Skin of body (tissue), 2 donors: Measurements from ENCODE around the gene LRRC46. TPM values are rescaled to one million over a fixed set of nuclear protein-coding genes. Genes with fewer than 3 reads are reported as not detected.
A peak's percentile ranks its signal among the peaks of the same experiment; 100 is the strongest.

Experiments used
- DNase-seq: peaks from one replicate; lab custom pipeline; 2025; lab: John Stamatoyannopoulos, UW
- total RNA-seq: library from RNA; depleted of rRNA; stranded (reverse); fragments of >200 nt; gene quantifications from one replicate; pipeline ENCODE4 v1.2.3, GENCODE V29; 2014

LRRC46 gene
- total RNA-seq, 1 donor from 2014 or later = 0.10 TPM

DNA sequence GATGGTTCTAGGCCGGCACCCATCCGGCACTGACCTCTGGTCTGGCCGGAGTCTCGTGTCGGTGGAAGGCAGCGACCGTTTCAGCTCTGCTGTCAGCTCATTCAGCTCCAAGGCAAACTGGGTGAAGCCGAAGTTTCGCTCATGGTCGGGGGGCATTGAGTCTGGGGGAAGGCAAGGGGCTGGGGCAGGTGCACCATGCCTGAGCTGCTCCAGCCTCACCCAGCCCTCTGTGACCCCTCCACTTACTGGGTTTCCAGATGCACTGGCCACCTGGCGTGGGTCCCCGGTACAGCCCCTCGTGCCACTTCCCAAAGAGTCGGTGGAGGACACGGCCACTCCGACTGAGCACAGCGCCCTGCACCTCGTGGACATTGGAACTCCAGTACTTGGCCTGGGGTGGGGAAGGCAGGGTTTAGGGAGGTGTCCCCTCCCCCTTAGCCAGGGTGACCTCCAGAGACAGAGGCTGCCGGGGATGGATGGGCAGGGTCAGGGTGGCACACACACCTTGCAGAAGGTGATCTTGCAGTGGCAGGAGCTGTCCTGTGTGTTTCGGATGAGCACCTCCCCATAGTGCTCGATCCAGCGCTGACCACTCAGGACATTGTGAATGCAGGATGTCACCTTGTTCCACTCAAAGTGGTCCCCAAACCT lies 22.5 kb upstream of the LRRC46 start:
- DNase-seq = no peak

DNA sequence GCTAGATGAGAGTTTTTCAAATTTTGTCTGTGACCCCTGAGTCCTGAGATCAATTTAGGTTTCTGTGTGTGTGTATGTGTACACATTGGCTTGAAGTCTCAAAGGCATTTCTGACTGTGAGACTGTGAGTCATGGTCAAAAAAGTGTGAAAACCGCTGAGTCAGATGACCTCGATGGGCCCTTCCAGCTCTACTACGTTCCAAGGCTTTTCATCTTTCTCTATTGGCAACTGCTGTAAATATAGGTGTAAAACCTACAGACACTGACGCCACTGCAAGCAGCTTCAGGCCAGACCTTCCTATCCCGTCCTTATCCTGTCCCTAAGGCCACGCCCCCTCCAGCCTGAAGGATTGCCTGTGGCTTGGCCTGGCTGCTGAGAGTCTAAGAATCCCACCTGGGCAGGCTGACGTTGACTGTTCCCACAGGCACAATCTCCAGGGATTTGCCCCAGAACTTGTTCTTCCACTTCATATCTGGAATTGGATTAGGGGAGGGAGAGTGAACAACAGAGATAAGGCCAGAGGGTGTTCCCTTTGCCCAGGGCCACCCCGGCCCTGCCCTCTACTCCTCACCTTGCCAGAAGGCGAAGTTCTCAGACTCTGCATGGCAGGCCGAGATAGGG lies 21.2 kb upstream of the LRRC46 start:
- DNase-seq = no peak

DNA sequence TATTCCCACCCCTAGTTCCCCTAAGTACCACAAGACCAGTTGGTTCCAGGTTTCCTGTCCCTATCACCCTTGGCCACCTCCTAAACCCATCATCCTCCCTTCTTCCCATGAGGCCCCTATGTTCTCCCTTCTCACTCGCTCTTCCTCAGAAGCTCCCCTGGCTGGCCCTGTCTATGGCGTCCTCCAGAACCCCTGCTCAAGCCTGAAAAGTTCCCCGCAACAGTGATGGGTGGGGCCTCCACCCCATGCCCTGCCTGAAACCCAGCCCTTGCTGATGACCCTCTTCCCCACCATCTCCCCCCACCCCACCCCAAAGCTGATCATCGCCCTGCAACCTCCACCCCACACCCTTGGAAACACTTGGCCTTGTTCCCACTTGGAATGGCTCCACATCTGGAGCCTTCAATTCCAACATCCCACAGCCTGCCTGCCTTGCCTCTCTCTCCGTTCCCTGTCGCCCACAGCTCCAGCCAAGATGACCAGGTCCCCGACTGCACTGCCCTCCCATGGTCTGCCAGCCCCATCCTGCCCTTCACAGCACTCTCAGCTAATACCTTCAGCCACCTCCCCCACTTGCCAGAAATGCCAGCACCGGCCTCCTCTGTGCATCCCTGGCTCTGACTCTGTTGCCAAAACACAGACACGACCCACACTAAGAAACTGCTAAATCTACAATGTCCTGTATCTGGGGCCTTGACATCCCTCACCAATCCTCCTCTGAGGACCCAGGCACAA lies 20.4 kb upstream of the LRRC46 start:
- DNase-seq = no peak

DNA sequence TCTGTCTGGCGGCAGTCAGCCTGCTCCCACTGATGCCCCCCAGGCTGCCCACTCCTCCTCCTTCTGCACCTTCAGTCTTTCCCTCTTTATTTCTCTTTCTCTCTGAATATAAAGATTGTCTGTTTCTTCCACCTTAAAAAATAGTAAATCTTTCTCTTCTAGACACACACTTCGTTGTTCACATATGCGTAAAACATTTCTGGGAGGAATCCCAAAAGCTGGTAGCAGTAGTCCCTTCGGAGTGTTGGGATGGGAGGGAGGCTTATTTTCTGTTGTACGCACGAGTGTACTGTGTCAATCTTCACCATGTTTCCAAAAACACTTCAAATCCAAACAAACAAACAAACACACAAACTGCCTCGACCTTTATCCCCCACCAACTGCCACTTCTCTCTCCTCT lies 19.8 kb upstream of the LRRC46 start:
- peak; percentile 12 for DNase-seq

DNA sequence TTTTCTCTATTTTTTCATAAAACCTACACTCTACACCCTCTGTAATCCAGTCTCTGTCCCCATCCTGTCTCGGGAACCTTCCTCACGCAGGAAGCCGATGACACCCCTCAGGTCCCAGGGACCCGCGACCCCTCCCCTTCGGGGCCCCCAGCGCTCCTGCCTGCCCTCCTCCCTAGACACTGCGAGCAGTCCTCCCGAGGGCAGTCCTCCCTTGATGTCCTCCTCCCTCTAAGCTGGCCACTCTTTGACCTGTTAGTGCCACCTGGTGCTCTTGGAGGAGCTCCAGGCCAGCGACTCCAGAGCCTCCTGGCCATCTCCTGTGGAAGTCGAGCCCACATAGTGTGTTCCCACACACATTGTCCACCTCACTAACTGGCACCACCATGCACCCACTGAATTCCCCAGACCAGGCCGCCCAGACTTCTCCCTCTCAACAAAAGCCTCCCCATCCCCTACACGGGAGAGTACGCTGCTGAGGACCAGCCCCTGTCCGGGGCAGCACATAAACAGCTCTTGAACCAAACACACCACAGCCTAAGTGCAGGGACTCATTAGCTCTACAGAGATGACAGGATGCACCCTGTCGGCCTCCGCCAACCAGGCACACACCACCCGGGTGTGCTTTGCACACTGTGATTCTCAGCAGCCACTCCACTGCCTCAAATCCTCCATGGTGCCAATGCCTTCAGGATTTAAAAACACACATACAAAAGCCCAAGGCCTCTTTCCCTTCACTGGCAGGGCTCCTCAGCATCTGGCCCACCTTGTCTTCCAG lies 19.1 kb upstream of the LRRC46 start:
- no peak for DNase-seq

DNA sequence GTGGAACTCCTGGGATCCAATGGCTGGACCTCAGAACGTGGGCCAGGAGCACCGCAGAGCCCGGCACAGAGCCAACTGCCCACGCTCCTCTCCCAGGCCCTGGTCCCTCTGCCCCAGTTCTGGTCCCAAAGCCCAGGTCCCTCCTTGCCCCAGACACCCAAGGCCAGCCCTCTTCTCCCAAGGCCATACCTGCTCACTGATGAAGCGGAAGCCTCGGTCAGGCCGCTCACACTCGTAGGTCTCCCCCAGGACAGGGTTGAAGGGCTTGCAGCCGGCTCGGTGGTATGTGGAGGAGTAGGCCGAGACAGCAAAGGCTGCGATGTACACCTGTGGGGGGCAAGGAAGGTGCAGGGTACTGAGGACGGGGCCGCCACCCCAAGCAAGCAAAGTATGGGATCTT lies 18.4 kb upstream of the LRRC46 start:
- no peak for DNase-seq

DNA sequence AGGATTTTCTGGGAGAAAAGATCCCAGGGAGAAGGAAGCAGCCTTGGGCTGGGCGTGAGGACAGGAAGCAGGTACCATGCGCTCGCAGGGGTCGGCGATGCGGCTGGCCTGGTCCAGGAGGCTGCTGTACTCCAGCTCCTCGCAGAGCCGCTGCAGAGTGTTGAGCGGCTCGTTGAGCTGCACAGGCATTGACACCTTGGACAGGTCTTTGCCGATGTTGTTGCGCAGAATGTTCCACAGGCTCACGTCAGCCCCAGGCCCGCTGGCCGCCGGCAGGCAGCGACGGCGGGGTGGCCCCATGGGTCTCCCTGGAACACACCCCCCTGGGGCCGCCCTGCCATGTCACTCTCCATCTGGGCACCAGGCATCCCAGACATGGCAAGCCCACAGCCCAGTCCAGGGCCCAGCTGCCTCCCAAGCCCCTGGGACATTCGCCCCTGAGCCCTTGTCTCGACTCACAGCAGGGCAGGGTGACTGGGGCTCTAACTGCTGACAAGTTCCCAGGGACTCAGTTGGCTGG lies 17.9 kb upstream of the LRRC46 start:
- no peak for DNase-seq

DNA sequence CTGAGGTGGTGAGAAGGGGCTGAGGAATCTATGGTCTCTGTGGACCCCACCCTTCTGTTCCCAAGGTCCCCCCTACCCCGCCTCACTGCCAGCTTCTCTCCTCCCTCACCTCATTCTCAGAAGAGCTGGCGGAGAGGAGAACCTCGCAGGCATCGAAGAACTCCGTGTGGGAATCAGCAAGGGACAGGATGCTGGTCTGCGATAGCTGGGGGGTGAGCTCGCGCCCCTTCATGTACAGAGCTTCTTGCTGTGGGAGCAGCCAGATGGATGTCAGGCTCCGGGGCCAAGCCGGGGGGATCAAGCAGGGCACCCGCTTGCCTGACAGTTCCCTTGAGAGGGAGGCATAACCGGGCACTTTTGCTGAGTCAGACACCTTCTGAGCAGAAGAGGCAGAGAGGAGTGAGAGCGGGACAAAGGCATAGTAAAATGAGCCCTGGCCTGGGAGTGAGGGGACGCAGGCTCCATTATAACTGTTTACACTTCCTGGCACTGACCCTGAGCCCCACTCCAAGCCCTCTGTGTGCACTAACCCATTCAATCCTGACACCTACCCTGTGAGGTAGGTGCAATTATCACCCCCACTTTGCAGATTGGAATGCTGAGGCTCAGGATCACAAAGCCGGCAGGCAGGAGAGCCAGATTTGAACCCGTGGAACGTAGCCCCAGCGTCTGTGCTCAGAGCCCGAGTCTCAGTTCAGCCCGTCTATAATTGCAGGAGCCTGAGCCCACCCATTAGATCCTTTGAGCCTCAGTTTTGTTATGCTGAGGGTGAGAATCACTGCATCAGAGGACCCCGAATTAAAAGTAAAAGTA lies 16.2 kb upstream of the LRRC46 start:
- no peak for DNase-seq

DNA sequence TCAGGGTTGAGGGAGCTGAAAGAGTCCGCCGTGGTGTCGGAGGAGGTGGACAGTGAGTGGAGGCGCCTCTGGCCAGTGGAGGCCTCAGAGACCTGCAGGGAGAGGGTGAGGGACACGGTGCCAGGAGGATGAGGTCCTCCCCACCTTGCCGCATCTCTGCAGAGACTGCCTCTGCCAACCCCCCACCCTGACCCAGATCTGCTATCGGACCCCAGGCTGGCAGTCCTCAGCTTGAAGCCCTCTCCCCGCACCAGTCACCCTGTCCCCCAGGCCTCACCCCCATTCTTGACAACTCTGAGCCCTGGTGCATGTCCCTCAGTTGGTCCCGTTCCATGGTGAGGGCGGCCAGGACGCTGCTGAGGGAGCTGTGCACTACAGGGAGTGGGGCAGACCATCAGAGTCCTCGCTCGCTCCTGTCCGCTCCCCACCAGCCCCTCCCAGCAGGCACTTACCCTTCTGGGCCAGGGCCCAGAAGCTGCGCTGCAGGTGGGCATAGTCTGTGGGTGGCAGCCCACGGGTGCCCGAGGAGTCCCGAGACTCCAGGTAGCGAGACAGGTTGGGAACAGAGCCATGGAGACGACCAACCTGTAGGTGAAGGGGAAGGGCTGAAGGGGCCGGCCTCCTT lies 15.2 kb upstream of the LRRC46 start:
- no peak for DNase-seq

DNA sequence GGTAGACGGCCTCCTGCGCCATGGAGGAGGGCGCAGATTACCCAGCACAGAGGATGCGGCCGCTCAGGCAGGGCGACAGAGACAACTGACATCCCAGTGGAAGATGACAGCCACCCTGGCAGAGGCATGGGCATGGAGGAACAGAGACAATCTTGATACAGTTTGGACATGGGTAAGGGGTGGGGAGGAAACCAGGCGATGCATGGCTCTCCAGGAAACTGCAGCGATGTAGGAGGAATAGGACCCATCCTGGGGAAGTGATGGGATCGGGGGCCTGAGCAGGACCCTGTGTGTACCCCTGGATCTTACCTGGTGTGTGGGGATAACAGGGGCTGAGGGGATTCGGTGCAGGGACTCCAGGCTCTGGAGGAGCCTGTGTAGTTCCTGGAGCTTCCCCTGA lies 14.5 kb upstream of the LRRC46 start:
- no peak for DNase-seq

DNA sequence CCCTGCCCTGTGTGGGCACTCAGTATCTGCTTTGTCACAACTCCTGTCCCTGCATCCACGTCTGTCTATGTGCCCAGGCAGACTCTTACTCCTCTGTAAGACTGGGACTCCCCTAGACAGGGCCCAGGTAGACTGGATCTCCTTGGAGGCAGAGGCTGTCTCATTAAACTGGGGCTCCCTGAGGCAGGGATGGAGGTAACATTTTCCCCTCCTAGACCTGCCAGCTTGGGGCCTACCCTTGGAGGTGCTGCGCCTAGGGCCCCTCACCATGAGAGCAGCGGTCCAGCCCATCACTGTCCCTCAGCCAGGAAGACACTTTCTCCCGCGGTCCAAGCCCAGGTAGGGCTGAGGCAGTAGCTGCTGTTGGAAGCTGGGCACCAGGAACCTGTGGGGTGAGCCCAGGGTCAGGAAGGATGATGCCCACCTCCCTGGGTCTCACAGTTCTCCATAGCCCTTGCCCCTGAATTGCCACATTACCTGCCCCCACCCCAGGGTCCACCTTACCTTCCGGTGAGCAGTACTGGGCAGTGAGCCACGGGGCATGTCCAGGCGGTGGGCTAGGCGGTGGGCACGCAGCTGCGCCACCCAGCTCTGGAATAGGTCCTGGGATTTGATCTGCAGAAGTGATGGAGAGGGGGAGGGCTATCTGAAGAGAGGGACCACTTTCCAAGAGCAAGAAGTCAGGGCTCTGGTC lies 13.3 kb upstream of the LRRC46 start:
- no peak for DNase-seq

DNA sequence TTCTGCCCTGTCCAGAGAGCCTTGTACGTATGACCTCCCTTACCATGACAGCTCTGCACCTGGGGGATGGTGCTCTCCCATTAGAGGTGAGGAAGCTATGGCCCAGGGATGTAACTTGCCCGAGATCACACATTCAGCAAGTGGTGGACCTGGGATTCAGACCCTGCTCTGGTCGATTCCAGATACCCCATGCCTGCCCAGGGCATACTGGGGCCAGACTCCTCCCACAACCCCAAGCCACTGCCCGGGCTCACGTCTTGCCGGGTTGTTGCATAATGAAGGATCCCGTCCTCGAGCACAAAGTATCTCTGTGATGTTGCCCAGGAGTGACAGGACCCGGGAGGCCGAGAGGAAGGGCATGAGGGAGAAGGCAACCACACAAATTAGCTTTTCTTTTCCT lies 12.0 kb upstream of the LRRC46 start:
- no peak for DNase-seq

DNA sequence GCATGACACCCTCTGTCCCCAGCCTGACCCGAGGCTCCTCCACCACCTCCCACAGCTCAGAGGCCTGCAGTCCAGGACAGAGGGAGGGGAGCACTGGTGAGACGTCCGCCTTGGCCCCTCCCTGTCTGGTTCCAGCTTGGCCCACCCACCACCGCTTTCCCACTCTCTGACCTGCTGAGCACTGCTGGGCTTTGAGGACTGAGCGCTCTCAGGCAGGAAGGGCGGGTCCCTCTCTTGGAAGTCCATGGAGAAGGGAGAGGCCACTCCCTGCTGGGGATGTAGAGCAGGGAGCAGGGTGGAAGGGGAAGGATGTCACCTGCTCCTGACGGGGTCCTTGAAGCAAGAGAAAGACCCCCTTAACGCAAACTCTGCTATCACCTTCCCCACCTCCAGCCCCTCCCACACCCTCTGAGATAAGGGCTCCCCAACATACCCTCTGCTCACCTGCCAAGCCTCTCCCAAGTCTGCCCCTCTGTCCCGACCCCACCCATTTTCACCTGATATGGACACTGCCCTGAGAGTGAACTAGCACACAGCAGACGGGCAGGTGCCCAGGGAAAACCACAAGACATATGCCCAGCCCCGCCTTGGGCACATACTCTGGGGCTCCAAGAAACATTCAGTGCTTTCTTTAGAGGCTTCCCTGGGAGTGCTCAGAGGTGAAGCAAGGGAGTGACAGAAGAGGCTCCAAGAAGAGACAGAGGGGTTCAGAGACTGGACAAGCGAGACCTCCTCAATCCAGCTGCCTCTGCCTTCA lies 11.3 kb upstream of the LRRC46 start:
- no peak for DNase-seq

DNA sequence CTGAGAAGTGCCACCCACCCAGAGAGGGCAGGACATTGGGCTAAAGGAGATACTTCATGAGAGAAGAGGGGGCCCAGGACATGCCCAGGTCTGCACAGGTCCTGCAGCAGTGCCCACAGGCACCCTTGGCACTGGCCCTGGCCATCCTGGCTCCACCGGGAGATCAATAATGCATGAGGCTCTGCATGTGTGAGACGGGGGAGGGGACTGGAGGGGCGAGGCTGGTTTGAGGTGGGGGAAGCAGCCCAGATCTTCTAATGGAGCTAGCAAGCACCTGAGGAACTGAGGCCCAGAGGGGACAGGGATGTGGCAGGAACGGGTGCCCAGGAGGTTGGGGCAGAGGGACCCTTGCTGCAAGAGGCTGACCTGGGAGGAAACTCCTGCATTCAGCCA lies 10.4 kb upstream of the LRRC46 start:
- DNase-seq = no peak

DNA sequence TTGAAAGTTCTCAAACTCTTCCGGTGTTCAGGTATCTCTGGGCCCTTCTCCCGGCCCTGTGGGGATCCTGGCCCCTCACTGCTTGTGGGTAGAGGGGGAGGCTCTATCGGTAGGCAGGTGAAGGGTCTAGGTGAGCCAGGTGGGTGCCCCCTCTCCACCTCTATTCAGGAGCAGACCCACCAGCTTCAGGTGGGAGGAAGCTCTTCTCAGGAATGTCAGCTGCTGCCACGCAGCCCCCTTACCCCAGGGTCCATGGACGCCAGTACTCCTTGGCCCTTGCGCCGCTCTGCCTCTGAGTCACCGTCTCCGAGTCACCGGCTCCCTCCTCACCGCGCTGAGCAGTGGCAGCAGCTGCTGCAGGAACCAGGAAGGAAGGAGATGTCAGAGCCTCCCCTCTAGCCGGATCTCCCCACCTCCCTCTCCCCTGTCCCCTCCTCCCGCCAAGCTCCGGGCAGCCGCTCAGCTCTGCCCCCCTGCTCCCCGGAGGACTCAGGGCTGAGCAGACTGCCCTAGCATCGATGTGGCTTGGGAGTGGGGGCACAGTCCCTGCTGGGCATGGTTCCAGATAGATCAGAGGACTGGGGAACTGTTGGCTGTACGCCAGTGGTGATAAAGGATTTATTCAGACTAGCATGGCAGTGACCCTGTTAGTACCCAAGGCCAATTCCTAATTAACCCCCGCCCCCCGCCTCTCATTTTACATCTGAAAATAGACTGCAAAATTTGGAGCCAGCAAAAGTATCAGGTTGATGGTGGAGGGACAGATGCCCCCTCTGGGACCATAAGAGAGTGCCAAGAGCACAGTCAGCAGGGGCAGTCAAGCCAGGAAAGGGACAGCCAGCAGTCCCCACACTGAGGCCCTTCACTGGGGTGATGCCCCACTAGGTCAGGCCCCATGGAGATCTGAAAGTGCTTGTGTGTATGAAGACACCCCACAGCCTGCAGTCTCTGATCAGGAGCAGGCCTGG lies 9.8 kb upstream of the LRRC46 start, which contains the start of gene OSBPL7:
Gene OSBPL7, minus strand, starts transcription at position 371 of the 968 bp plus-strand sequence. CDS start 1,516 bp downstream, outside the sequence.
- DNase-seq = peak; percentile 54

DNA sequence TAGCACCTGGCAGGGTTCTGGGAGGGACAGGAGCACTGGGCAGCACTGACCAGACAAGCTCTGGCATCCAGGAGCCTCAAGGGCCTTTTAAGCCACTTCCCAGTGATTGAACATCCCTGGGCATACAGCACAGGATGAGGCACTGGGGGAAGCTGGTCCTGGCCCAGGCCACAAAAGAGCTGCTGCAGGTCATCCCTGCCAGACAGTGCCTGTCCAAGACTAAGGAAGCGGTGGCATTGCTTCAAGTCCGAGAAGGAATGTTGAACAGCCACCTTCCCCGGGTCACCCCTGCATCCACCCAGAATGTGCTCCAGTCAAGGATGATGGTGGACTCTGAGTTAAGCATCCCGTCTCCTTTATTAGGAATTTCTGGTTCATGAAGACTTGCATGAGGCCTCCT lies 8.7 kb upstream of the LRRC46 start:
- no peak for DNase-seq

DNA sequence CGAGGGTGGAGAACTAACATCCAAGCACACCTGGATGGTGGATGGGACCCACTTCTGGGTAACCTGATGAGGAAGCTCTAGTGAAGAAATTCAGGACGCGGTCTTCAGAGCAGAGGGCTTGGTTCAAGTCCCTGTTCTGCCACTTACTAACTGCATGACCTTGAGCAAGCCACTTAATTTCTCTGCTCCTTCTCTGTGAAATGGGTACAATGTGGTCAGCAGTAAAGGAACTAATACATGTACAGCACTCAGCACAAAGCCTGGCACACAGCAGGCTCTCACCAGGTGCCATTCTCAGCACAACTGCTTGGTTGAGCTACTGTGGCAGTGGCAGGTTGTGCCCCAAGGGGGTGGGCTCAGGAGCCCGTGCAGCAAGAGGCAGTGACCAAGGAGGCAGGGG lies 8.0 kb upstream of the LRRC46 start:
- no peak for DNase-seq

DNA sequence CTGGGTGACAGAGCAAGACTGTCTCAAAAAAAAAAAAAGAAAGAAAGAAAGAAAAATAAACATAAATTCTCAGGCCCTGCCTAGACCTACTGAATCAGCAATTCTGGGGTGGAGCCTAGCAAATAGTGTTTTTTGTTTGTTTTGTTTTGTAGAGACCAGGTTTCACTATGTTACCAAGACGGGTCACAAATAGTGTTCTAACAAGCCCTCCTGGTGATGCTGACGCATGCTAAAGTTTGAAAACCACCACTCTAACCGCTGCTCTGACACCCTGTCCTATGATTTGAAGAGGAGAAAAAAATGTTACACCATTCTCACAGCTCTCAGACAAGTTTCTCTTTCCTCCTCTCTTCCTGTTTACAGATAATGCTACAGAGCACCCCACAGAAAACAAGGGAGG lies 1.6 kb upstream of the LRRC46 start:
- no peak for DNase-seq
